Cardiac fibroblast (primary cell): Measurements from ENCODE around the gene MZT1.

Experiments used
- DNase-seq, 2 donors: peaks; one replicate each; pipeline versions ENCODE4 v3.0.0 to v3.0.0-alpha.2; 2010; ENCODE audit warnings: low read depth in 2 of 2
- H3K4me3 ChIP-seq, 2 donors: replicated peaks in 1 of 2; 1 replicate in 1 of 2; 2 replicates in 1 of 2; pipeline ENCODE4 v1.5.1; 2011; ENCODE audit warnings: low read depth in 2 of 2, low read length in 2 of 2, mild to moderate bottlenecking in 2 of 2, moderate library complexity in 1 of 2
- TF ChIP-seq, protein P1 (sequence below): IDR thresholded peaks from one replicate; pipeline ENCODE4 v1.5.1; 2011; ENCODE audit warnings: low read depth, mild to moderate bottlenecking, low read length, inconsistent platforms

The MZT1 gene

DNA sequence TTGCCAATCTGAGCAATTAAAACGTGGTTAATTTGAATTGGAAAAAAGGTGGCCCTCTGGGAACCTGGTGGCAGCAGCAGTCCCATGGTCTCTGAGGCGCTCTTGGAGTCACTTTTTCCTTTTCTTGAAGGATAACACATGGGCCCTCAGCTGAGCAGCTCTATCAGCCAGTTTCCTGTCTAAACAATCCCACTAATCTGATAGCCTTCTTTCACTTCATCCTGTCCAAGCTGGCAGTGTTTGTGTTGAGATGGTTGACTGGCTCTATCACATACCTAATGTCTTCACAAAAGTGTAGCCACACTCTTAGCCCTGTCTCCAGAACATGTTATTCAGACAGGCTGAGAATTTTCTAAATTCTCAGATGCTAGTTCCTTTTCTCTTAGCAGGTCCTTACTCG lies 10.7 kb downstream of the MZT1 start:
- peak in 1 of 2 donors; percentile 32 for DNase-seq
- H3K4me3 ChIP-seq, result no peak overlapping the region
- TF ChIP-seq, protein P1, sequence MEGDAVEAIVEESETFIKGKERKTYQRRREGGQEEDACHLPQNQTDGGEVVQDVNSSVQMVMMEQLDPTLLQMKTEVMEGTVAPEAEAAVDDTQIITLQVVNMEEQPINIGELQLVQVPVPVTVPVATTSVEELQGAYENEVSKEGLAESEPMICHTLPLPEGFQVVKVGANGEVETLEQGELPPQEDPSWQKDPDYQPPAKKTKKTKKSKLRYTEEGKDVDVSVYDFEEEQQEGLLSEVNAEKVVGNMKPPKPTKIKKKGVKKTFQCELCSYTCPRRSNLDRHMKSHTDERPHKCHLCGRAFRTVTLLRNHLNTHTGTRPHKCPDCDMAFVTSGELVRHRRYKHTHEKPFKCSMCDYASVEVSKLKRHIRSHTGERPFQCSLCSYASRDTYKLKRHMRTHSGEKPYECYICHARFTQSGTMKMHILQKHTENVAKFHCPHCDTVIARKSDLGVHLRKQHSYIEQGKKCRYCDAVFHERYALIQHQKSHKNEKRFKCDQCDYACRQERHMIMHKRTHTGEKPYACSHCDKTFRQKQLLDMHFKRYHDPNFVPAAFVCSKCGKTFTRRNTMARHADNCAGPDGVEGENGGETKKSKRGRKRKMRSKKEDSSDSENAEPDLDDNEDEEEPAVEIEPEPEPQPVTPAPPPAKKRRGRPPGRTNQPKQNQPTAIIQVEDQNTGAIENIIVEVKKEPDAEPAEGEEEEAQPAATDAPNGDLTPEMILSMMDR, result no peak

DNA sequence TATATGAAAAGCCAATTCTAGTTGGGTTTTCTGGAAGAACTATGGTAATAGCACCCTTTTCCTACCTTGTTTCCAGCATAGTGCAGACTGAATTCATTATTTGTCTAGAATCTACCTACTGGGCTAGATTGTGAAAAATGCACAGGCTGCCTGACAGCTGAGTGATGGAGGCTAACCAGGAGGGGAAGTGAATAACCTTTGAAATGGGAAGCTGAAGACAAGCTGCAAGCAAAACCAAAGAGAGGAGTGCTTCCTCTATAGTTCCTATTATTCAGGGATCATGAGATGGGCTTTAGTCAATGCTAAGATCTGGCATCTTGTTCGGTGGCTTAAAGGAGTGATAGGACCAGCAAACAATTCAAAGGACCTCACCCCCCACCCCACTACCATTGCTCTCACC lies 26.9 kb downstream of the MZT1 start:
- no peak overlapping the region for H3K4me3 ChIP-seq
- TF ChIP-seq, protein P1, result no peak
- no peak for DNase-seq

GRCh38 chr13:72698164-72698563 lies 29.3 kb downstream of the MZT1 start:
- TF ChIP-seq, protein P1, result no peak
- DNase-seq, result peak; percentile 4 to 15

GRCh38 chr13:72696579-72696978 lies 30.9 kb downstream of the MZT1 start:
- TF ChIP-seq, protein P1, result peak; percentile 28
- DNase-seq, result peak; percentile 39 to 45
- H3K4me3 ChIP-seq, result no peak overlapping the region

More at GRCh38 chr13:72698164-72698563, 29.3 kb downstream of the MZT1 start:
- no peak overlapping the region for H3K4me3 ChIP-seq

- DNase-seq, result peak in 1 of 2 donors; percentile 13
- TF ChIP-seq, protein P1, result no peak
- no peak overlapping the region for H3K4me3 ChIP-seq
Observed at GRCh38 chr13:72694314-72694713, 33.1 kb downstream of the MZT1 start.

- H3K4me3 ChIP-seq, result no peak overlapping the region
- DNase-seq, result no peak
- TF ChIP-seq, protein P1, result no peak
Observed at GRCh38 chr13:72693832-72694231, 33.6 kb downstream of the MZT1 start.

DNA sequence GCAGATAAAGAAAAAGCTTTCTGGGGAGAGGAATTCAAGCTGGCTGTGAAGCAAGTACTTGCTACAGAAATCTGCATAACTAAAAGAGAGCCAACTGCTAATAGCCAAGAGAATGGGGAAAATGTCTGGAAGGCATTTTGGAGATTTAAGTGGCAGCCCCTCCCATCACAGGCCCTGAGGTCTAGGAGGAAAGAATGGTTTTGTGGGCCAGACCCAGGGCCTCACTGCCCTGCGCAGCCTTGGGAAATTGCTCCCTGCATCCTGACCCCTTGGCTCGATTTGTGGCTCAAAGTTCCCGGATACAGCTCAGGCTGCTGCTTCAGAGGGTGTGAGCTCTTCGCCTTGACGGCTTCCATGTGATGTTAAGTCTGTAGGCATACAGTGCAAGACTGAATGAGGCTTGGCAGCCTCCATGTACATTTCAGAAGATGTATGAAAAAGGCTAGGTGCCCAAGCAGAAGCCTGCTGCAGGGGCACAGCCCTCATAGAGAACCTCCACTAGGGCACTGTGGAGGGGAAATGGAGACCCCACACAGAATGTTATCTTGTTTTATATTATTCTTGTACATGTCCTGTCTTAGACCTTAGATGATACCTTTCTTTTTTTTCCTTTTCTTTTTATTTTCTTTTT lies 34.4 kb downstream of the MZT1 start:
- H3K4me3 ChIP-seq, result no peak overlapping the region
- TF ChIP-seq, protein P1, result no peak
- DNase-seq, result no peak
